Inferior parietal cortex (tissue), 1 donor: ENCODE results near the gene UGT2B10.

Experiments
- DNase-seq: peaks from one replicate; pipeline ENCODE4 v3.0.0-alpha.2; 2016; ENCODE audit errors: extremely low spot score

The UGT2B10 gene

DNA sequence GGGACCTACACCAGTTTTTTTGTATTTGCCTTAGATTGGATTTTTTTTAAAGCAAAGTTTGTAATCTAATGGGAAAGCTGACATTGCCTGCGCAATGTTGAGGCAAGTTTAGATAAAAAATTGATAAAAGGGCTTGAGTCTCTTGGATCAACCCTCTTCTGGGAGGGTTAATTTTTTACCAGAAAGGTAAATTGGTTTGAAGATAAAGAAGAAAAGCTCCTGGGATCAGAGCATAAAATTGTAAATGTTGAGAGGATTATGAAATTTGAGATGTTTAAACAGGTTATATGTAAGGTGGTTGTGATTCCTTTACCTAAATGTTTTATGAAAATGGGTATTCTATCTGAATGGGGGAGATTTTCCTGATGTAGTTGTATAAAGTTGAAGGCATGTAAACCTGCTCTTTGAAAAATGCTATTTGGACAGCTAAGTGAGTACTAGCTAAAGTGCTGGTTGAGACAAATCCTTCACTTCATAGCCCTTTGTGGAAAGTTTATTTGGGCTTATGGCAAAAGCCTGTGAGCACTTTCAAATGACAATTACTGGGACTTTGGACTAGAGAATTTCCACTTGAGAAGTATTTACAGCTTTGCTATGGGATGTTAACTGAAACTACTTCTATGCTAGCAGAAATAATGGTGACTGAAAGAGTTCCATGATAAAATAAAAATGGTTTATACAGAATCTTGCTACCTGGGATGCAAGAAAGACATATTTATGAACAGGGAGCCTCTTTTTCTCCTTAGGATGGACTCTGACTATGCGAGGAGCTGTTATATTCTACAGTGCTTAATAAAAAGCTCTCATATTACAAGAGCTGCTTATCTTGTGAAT is 56.2 kb downstream of the UGT2B10 start:
- no peak for DNase-seq

DNA sequence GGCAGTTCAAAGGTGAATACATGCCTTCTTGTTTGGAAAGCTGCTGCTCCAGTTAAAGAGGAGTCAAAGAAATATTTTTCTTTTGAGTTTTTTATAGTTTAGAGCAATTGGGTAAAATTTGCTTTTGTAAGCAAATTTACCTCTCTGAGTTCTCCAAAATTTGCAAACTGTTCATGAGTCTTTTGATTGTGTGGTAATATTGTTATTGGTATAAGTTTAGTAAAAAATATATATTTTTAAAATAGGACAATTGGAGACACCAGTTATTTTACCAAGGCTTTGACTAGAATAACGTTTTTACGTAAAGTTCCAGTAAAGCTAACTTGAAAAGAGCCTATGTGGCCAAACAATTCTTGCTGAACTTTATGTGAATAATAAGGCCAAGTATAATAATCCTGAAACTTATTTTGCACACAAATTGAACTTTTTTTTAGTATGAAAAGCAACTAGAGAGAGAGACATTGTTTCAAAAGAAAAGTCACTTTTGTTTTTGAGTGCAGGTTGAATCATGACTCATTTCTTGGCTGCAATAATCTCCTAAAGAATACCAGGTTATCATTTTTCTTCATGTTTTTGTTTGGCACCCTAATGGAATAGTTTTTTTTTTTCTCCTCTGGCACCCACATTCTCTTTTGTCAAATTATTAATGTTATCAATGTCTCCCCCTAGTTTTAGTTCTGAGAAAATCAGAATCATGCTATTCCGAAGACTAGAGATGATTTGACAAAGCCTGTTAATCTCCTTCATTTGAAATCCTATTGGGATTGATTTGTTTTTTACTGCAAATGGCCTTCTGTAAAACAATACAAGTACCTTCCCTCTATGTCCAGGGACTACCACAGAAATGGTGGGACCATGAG is 57.1 kb downstream of the UGT2B10 start:
- DNase-seq, result no peak

DNA sequence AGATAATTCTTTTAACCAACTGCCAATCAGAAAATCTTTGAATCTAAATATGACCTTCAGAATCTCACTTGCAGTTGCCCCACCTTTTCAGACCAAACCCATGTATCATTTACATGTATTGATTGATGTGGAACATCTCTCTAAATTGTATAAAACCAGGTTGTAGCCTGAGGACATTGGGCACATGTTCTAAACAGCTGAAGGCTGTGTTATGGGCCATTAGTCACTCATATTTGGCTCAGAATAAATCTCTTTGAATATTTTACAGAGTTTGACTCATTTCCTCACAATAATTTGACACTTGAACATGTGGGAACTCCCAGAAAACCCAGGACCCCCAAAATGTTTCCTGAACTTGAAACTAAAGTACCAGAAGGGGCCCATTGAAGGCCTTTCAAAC is 58.7 kb downstream of the UGT2B10 start:
- DNase-seq, result no peak

DNA sequence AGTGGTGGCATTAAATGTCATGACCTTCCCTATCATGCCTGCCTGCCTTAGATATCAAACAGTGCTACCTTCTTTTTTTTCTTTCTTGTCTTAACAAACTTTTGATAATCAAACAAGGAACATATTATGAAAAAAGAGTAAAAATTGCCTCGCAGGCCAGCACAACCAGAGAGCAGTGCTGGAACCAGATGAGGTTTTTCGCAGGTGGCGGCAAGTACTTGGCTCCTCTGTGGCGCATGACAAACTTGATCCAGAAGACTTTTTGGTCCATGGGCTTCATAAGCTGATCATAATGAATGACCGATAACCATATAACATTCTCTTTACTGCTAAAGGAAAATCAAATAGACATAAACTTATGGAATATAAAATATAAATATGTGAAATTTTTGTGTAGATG is 61.8 kb downstream of the UGT2B10 start:
- no peak for DNase-seq

DNA sequence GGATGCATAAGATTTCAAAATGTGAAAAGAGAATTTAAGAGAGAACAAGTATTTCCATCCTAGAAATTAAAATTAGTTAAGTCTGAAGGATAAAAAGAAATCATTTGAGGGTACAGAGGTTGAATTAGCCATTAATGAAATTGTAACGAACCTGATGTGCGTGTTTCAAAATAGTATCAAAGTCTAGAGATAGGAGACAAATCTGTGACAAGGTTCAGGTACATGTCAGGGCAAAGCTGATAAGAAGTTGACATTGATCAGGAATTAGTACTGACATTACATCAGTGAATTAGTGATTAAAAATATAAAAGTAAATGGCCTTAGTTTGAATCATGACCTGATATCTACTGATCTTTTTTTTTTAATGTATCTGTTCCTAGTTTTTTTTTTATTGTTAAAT is 62.3 kb downstream of the UGT2B10 start:
- no peak for DNase-seq
